ENCODE measurements around the gene CTBP2.

CTBP2 gene

DNA sequence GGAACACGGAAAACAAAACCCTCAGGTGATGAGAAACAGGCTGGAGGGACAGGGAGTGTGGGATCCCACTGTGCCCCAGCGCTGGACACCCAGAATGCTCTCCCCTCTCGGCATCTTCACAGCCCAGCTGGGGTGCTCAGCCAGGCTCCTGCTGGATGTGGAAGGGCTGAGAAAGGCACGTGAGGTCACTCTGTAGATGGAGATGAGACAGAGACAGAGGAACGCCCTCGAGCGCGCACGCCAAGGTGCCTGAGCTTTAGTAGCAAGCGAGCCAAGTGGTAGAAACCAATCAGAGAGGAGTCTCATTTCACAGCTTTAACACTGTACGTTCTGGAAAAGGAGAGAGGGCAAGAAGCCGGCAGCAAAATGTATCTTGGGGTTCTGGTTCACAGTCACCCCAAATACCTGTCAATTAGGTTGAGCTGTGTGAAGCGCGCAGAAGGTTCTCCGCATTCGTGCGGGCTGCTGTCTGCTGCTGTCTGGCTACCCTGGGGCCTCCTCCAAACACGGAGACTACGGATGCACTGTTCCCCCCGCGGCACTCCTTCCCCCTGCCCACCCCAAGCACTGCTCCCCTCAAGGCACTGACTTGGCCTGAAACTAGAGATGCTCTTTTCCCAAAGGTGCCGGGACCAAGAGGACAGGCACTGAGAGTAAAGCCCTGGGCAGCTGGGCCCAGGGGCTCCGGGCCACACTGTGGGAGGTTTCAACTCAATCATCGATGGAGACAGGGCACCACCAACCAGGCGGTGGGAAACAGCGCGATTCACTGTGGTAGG lies 127.0 kb downstream of the CTBP2 start:
- DNase-seq, result no peak

DNA sequence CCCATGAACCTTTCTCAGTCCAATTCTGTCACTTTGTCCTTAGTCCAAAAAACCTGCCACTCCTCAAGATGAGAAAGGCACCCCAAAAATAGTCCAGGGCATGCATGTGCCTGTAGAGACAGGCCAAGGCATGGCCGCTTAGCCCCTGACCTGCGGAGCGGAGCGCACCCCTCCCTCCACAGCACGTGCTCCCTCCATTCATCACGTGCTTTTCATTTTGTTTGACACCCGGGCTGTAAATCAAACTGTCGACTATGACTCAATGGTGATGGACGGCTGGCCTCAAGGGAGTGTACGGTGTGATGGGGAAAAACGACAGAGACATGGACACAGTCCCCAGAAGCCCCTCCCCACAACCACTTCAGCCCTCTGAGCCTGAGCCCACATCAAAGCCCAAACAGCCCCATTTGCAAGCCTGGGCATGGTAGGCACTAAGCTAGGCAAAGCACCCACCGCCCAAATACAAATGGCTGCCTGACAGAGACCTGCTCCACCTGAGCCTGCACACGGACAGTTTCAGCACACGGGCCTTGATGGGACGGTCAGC lies 127.8 kb downstream of the CTBP2 start:
- no peak for DNase-seq

DNA sequence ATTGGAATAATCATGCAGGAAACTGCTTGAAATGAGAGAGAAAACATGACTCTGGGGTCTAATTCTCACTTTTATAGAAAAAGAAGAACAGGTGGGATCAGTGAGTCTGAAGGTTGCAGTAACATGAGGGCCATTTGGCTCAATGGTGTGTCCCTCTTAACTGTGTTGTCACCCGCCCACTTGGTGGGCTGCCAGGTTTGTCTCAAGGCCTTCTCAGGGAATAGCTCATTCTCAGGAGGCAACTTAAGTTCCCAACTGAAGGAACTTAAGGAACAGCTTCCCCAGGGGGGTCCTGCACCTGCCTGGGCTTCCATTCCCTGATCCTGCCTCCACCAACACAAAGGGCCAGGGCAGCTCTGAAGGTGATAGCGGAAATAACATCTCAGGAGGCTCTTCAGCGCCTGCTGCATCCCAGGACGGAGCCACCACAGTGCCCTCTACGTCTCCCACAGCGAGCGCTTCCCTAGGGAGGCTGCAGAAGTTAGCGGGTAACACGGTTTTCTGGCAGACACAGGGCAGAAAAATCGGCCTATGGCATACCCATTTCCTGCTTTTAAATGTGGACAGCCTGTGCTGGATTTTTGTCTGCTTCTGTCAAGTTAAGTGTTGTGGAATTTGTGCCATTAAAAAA lies 129.7 kb downstream of the CTBP2 start:
- DNase-seq, result no peak

DNA sequence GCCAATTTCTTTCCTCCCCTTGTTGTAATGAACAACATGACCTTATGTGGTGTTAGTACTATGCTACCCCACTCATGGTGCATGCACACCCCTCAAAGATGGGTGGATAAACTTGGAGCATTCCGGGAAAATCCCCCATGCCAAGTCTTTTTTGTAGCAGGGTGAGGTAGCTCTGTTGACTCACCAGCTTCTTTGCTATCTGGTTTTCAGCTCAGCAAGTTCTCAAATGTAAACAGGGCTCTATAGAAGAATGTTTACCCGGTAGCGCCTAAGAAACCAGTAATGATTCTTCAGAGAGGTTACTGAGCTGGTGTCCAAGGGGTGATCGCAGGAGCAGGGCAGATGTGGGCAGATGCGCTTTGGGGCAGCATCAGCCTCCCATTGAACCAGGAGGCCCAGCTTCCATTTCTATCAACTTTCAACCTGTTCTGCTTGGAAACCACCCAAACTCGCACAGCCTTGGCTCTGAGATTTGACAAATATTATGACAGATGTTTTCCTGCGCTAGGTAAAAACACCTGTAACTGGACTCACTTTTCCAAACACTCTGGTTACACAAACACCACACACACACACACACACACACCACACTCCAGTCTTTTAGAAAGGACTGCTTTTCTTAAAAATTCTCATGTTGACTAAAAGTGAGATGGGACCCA lies 130.7 kb downstream of the CTBP2 start:
- DNase-seq, result no peak

- no peak for DNase-seq
These were observed 132.2 kb downstream of the CTBP2 start for GRCh38 chr10:125027871-125028869.

DNA sequence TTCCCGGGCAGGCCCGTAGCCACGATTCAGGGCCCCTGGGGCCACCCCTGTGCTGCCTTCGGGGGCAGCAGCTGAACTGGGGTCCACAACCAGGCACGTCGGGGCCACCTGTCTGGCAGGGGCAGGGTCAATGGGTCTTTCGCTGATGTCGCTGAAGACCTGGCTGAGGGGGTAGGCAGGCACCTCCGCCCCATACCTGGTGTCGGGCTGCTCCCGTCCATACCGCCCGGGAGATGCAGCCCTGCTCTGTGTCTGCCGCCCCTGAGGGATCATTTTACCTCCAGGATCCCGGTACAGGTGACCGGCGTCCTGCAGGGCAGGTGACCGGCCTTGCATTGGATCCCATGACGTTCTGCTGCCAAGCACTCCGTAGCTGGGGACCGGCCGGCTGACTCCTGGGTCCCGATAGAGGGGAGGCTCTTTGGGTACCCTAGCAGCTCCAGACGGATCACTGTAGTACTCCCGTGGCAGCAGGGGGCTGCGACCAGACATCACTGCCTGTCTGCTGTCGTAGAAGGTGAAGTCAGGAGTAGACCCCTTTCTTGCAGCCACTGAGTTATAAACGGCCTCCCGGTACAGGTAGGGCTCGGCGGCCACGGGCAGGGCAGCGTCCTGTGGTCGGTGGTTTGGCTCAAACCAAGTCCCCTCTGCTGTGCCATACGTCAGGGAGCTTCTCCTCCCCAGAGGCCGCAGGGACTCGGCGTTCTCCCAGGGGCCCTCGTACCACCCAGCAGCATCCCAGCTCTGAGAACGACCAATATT lies 133.2 kb downstream of the CTBP2 start:
- DNase-seq, result no peak

DNA sequence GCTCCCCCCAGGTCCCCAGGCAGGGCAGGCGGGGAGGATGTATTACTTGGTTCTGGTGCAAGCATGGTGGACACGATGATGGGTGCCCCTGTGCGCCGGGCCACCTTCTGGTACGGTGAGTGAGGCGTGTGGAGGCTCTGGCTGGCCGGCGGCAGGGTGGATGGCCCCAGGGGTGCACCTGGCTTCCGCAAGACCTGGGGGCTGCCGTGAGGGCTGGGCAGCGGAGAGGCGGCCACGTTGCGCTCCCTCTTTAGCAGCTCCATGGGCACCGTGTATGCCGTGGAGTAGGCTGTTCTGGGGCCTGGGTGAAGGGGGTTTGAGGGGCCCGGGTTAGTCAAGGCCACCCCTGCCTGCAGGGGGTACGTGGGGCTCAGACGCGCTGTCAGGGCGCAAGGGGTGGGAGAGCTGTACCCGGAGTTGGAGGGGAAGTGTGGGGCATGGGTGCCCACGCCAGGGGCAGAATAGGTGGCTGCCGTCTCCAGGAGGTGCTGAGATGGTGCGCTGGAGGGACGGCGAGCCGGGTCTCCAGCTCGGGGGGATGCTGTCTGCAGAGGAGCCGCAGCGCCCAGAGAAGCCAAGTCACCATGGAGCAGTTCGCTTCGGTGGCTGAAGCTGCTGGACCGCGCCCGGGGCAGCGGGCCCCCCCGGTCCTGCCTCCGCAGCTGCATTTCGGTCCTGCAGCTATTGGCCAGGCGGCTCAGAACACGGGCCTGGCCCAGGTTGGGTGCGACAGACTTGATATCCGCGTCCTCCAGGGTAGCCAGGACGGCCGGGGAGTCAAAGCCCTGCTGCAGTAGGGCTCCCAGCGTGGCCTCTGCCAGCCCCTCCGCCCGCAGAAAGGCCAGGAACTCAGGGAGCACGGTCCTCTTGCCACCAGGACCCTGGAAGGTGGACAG lies 134.1 kb downstream of the CTBP2 start:
- no peak for DNase-seq

GRCh38 chr10:125025341-125025740 lies 135.0 kb downstream of the CTBP2 start:
- no peak for DNase-seq

- DNase-seq, result peak; percentile 84
These were observed 135.7 kb downstream of the CTBP2 start for GRCh38 chr10:125024497-125025234.

GRCh38 chr10:125023862-125024496 lies 136.4 kb downstream of the CTBP2 start:
- peak; percentile 84 for DNase-seq

GRCh38 chr10:125023255-125023654 lies 137.1 kb downstream of the CTBP2 start:
- peak; percentile 70 for DNase-seq

DNA sequence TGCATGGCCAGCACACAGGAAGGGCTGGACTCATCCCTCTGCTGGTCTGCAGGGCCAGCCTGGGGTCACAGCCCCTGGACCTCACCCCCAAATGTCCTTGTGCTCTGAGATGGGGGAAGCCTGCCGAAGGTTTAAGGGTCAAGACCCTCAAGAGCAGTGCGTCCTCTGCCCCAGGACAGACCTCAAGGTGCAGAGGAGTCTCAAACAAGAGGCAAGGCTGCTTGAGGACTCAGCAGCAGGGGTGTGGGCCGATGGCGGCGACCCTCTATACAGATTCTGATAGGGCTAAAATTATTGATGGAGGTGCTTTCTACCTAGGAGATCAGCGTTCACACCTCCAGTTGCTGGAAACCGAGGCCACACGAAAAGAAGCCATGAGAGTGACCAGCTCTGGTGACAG lies 137.7 kb downstream of the CTBP2 start:
- no peak for DNase-seq

- DNase-seq, result no peak
These were observed 138.5 kb downstream of the CTBP2 start for GRCh38 chr10:125021686-125022344.

GRCh38 chr10:125020871-125021270 lies 139.5 kb downstream of the CTBP2 start:
- DNase-seq, result no peak

DNA sequence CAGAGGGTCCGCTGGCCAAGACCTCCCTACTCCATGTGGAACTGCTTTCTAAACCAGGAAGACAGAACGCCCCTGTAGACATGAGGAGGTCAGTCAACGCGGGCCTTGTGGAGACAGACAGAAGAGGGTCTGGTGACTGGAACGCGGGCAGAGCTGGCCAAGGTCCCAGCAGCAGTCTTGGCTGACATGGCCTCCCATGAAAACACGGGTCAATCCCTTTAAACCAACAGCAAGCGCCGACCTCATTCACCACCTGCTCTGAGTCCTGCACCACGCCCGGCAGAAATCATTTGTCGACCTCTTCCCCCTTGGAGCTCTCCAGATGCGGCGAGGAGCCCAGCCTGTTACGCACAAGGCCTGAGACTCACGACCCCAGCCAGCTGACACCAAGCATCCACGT lies 140.0 kb downstream of the CTBP2 start:
- no peak for DNase-seq

- no peak for DNase-seq
These were observed 141.7 kb downstream of the CTBP2 start for GRCh38 chr10:125018576-125019143.

DNA sequence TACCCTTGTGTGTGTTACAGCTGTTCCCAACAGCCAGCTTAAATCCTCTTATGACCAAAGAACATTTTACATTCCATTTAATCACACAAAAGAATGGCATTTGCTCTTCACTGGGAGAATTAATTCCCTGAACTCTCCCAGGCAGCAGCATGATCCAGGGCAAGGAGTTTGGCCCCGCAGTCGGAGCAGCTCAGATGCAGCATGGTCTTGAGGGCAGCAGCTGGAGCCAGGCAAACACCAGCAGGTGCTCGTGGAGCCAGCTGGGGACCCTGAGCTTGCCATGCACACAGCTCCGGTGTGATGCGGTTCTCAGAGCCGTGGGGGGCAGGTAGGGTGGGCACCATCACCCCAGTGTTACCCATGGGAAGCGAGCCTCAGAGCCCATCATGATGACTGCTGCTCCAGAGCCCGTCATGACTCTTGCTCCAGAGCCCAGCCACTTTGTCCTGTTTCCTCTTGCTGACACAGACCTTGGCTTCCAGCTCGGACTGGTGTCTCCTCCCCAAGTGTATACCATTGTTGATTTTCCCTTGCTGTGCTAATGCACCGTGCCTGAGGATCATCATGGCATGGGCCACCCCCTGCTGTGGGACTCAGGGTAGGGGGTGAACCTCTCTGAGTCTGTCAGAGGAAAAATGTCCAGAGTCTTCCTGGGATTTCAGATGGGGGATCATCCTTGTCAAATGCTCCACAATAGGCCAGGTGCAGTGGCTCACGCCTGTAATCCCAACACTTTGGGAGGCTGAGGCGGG lies 142.6 kb downstream of the CTBP2 start:
- no peak for DNase-seq
